ENCODE results near the gene CARHSP1.

Gene CARHSP1

DNA sequence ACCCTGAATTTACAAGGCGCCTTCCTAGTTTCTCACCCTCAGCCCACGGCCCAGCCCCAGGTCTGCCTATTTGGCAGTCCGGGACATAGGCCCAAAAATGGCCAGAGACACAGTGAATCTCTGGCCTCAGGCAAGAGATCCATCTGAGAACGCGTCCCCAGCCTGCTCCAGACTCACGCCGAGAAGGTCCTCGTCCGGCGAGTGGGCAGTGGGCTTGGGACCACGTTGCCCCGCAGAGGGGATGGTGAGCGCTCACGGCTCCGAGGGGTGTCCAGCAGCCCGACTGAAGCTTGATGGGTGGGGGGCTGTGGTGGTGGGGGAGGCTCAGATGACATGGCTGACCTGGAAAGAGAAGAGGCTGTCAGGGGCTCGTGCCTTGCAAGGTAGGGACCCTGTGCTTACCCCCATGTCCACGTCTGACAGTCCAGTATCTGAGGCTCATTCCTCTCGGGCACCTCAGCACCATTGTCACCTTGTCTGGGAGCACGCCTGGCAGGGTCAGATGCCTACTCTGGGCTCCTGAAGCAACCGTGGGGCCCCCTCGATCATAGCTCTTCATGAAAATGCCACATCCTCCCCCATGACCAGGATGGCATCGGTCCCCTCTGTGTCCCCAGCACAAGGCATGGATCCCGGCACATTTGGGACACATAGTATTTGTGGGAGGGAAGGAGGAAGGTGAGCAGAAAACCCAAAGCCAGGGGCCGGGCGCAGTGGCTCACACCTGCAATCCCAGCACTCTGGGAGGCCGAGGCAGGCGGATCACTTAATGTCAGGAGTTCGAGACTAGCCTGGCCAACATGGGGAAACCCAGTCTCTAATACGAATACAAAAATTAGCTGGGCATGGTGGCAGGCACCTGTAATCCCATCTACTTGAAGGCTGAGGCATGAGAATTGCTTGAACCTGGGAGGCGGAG, 9.6 kb downstream of the CARHSP1 start:
- no peak overlapping the region for H3K4me3 ChIP-seq (ENCODE audit: low read depth, low read length)
- POLR2A ChIA-PET, result no interaction called here

DNA sequence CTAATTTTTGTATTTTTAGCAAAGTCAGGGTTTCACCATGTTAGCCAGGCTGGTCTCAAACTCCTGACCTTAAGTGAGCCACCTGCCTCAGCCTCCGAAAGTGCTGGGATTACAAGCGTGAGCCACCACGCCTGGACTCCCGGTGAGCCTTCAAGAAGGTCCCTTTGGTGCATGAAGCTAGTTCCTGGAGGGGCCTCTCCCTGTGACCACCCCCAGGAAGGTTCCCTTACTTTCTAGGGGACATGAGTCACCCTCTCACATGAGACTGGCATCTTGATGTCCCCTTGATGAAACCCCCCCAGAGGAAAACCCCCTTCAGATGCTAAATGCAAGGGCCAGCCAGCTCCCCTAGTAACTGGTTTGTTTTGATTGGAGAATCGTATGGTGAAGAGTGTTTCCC, 12.8 kb downstream of the CARHSP1 start:
- Histone ChIP-seq H3K4me3 (ENCODE audit: low read depth, low read length) (no peak overlapping the region), H3K27ac (ENCODE audit: extremely low read depth, low read depth, low read length) (no peak overlapping the region), H3K4me1 (ENCODE audit: control insufficient read depth, insufficient read depth, low read length) (no peaks in the 10 kb centered on the region), H3K9me3 (ENCODE audit: control insufficient read depth, insufficient read depth, low read depth, low read length) (no peaks in the 10 kb centered on the region), H3K36me3 (ENCODE audit: control insufficient read depth in 2 of 2, insufficient read depth in 1 of 2, low read length in 2 of 2) (peaks cover 6 to 80% of the 10 kb centered on the region in 2 experiments; a peak in 2 of 3 replicates)
- POLR2A ChIA-PET, result interaction anchor here (5.1 kb wide), 1 partner anchor 13 kb away, joined by 21 read pairs; the partner anchor contains the start of gene CARHSP1
- TF ChIP-seq GLI2 (tag by site-specific recombination; IDR thresholded peaks at IDR 0.05; ENCODE audit: borderline replicate concordance, low read depth) (no peak), GLIS1 (tag by site-specific recombination; IDR thresholded peaks at IDR 0.05) (peak; percentile 93), KLF7 (tag by site-specific recombination; IDR thresholded peaks at IDR 0.05; ENCODE audit: borderline replicate concordance) (no peak), KLF16 (tag by site-specific recombination; IDR thresholded peaks at IDR 0.05) (no peak), ZNF596 (tag by site-specific recombination; IDR thresholded peaks at IDR 0.05) (no peak)
- TF ChIP-seq, protein P1, sequence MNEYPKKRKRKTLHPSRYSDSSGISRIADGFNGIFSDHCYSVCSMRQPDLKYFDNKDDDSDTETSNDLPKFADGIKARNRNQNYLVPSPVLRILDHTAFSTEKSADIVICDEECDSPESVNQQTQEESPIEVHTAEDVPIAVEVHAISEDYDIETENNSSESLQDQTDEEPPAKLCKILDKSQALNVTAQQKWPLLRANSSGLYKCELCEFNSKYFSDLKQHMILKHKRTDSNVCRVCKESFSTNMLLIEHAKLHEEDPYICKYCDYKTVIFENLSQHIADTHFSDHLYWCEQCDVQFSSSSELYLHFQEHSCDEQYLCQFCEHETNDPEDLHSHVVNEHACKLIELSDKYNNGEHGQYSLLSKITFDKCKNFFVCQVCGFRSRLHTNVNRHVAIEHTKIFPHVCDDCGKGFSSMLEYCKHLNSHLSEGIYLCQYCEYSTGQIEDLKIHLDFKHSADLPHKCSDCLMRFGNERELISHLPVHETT (tag by site-specific recombination; IDR thresholded peaks at IDR 0.05), result no peak
- CTCF ChIA-PET, result interaction anchor here (0.6 to 1.9 kb wide), 3 partner anchors 8 to 13 kb away, joined by 3 to 5 read pairs (median 3); partner anchors contain the start of gene CARHSP1

More for the DNA sequence above, 9.6 kb downstream of the CARHSP1 start:
- H3K27ac ChIP-seq (ENCODE audit: extremely low read depth, low read depth, low read length), result no peak overlapping the region
- H3K4me1 ChIP-seq (ENCODE audit: control insufficient read depth, insufficient read depth, low read length), result peaks cover 4% of the 10 kb centered on the region; the same call in 1 of the 2 replicates
- CTCF ChIA-PET, result interaction anchor here (0.8 kb wide), 1 partner anchor 20 kb away, joined by 6 read pairs; no protein-coding TSS in a partner anchor
- H3K36me3 ChIP-seq (ENCODE audit: control insufficient read depth in 2 of 2, insufficient read depth in 1 of 2, low read length in 2 of 2), result peaks cover 0 to 55% of the 10 kb centered on the region in 2 experiments; a peak in 2 of 3 replicates
- TF ChIP-seq, protein P2, sequence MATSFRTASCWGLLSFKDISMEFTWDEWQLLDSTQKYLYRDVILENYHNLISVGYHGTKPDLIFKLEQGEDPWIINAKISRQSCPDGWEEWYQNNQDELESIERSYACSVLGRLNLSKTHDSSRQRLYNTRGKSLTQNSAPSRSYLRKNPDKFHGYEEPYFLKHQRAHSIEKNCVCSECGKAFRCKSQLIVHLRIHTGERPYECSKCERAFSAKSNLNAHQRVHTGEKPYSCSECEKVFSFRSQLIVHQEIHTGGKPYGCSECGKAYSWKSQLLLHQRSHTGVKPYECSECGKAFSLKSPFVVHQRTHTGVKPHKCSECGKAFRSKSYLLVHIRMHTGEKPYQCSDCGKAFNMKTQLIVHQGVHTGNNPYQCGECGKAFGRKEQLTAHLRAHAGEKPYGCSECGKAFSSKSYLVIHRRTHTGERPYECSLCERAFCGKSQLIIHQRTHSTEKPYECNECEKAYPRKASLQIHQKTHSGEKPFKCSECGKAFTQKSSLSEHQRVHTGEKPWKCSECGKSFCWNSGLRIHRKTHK (tag by site-specific recombination; IDR thresholded peaks at IDR 0.05), result no peak
- TF ChIP-seq ZBTB1 (tag by site-specific recombination; IDR thresholded peaks at IDR 0.05), result no peak
- TF ChIP-seq ZBTB48 (tag by site-specific recombination; IDR thresholded peaks at IDR 0.05), result no peak
- TF ChIP-seq ZNF341 (tag by site-specific recombination; IDR thresholded peaks at IDR 0.05; ENCODE audit: low read depth), result no peak
- no peak for TF ChIP-seq OSR2 (tag by site-specific recombination; IDR thresholded peaks at IDR 0.05)
- TF ChIP-seq, protein P3, sequence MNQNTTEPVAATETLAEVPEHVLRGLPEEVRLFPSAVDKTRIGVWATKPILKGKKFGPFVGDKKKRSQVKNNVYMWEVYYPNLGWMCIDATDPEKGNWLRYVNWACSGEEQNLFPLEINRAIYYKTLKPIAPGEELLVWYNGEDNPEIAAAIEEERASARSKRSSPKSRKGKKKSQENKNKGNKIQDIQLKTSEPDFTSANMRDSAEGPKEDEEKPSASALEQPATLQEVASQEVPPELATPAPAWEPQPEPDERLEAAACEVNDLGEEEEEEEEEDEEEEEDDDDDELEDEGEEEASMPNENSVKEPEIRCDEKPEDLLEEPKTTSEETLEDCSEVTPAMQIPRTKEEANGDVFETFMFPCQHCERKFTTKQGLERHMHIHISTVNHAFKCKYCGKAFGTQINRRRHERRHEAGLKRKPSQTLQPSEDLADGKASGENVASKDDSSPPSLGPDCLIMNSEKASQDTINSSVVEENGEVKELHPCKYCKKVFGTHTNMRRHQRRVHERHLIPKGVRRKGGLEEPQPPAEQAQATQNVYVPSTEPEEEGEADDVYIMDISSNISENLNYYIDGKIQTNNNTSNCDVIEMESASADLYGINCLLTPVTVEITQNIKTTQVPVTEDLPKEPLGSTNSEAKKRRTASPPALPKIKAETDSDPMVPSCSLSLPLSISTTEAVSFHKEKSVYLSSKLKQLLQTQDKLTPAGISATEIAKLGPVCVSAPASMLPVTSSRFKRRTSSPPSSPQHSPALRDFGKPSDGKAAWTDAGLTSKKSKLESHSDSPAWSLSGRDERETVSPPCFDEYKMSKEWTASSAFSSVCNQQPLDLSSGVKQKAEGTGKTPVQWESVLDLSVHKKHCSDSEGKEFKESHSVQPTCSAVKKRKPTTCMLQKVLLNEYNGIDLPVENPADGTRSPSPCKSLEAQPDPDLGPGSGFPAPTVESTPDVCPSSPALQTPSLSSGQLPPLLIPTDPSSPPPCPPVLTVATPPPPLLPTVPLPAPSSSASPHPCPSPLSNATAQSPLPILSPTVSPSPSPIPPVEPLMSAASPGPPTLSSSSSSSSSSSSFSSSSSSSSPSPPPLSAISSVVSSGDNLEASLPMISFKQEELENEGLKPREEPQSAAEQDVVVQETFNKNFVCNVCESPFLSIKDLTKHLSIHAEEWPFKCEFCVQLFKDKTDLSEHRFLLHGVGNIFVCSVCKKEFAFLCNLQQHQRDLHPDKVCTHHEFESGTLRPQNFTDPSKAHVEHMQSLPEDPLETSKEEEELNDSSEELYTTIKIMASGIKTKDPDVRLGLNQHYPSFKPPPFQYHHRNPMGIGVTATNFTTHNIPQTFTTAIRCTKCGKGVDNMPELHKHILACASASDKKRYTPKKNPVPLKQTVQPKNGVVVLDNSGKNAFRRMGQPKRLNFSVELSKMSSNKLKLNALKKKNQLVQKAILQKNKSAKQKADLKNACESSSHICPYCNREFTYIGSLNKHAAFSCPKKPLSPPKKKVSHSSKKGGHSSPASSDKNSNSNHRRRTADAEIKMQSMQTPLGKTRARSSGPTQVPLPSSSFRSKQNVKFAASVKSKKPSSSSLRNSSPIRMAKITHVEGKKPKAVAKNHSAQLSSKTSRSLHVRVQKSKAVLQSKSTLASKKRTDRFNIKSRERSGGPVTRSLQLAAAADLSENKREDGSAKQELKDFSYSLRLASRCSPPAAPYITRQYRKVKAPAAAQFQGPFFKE (tag by site-specific recombination; IDR thresholded peaks at IDR 0.05; ENCODE audit: borderline replicate concordance), result no peak
- no peak for TF ChIP-seq KLF1 (tag by site-specific recombination; IDR thresholded peaks at IDR 0.05)
- TF ChIP-seq, protein P4, sequence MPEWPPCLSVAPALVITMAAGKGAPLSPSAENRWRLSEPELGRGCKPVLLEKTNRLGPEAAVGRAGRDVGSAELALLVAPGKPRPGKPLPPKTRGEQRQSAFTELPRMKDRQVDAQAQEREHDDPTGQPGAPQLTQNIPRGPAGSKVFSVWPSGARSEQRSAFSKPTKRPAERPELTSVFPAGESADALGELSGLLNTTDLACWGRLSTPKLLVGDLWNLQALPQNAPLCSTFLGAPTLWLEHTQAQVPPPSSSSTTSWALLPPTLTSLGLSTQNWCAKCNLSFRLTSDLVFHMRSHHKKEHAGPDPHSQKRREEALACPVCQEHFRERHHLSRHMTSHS (tag by site-specific recombination; IDR thresholded peaks at IDR 0.05), result no peak
- TF ChIP-seq, protein P5, sequence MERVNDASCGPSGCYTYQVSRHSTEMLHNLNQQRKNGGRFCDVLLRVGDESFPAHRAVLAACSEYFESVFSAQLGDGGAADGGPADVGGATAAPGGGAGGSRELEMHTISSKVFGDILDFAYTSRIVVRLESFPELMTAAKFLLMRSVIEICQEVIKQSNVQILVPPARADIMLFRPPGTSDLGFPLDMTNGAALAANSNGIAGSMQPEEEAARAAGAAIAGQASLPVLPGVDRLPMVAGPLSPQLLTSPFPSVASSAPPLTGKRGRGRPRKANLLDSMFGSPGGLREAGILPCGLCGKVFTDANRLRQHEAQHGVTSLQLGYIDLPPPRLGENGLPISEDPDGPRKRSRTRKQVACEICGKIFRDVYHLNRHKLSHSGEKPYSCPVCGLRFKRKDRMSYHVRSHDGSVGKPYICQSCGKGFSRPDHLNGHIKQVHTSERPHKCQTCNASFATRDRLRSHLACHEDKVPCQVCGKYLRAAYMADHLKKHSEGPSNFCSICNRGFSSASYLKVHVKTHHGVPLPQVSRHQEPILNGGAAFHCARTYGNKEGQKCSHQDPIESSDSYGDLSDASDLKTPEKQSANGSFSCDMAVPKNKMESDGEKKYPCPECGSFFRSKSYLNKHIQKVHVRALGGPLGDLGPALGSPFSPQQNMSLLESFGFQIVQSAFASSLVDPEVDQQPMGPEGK (tag by site-specific recombination; IDR thresholded peaks at IDR 0.05), result no peak
- no peak for TF ChIP-seq ZNF292 (tag by site-specific recombination; IDR thresholded peaks at IDR 0.05; ENCODE audit: borderline replicate concordance, low read depth)
- H3K9me3 ChIP-seq (ENCODE audit: control insufficient read depth, insufficient read depth, low read depth, low read length), result no peaks in the 10 kb centered on the region
